Gastroesophageal sphincter (tissue), 3 donors: Measurements from ENCODE around the gene EFR3B.

Experiments used
- CTCF ChIP-seq, 4 experiments: fragments of 200-600 bp in 2 of 4; fragments of 450-650 bp in 2 of 4; sonication (generic) in 1 of 4; IDR thresholded peaks; one replicate each; pipeline ENCODE4 v1.5.1; 2017 to 2019; ENCODE audit warnings: antibody characterized with exemption in 4 of 4, mild to moderate bottlenecking in 2 of 4, moderate library complexity in 2 of 4
- EP300 ChIP-seq: sonication (generic); formaldehyde crosslinking; IDR thresholded peaks from one replicate; pipeline ENCODE4 v1.6.1; 2017; ENCODE audit warnings: antibody characterized with exemption, mild to moderate bottlenecking
- POLR2AphosphoS5 ChIP-seq: sonication (generic); formaldehyde crosslinking; IDR thresholded peaks from one replicate; pipeline ENCODE4 v1.6.1; 2017; ENCODE audit warnings: antibody characterized with exemption

- TF ChIP-seq CTCF (IDR thresholded peaks at IDR 0.05) = no peak
- TF ChIP-seq POLR2AphosphoS5 = no peak
- no peak for TF ChIP-seq EP300
Observed at GRCh38 chr2:25197336-25198208, 155.7 kb downstream of the EFR3B start.
